Activated T-cell treated with anti-CD3 and anti-CD28 coated beads, Interleukin-2, amount 50 U/mL, for 4 hours (primary cell): ENCODE measurements around the gene EPHB1. TPM values are rescaled to one million over a fixed set of nuclear protein-coding genes. Genes with fewer than 3 reads are reported as not detected.

Experiments used
- ATAC-seq, 2 donors: fragments of 200-7000 bp; cut with Tn5 transposase; one replicate each; pipeline ENCODE4 v1.10.0; 2021
- DNase-seq: peaks from one replicate; pipeline ENCODE4 v3.0.0-alpha.2; 2020
- H3K27me3 Mint-ChIP-seq: one replicate; pipeline ENCODE4 v1.8.0; 2021; ENCODE audit warnings: low read depth, mixed read lengths
- H3K36me3 Mint-ChIP-seq: one replicate; pipeline ENCODE4 v1.8.0; 2022; ENCODE audit warnings: mixed read lengths; ENCODE audit not compliant: insufficient read depth
- H3K4me1 Mint-ChIP-seq: one replicate; pipeline ENCODE4 v1.8.0; 2021; ENCODE audit warnings: low read depth, mixed read lengths
- H3K4me3 Mint-ChIP-seq: one replicate; pipeline ENCODE4 v1.8.0; 2021; ENCODE audit warnings: mild to moderate bottlenecking, moderate library complexity, mixed read lengths
- H3K9me3 Mint-ChIP-seq: one replicate; pipeline ENCODE4 v1.8.0; 2021; ENCODE audit warnings: mixed read lengths
- total RNA-seq, 3 donors: library from RNA; stranded (reverse); gene quantifications; one replicate each; pipeline ENCODE4 v1.2.1, GENCODE V29; 2021

The EPHB1 gene
- total RNA-seq, 3 donors from 2014 or later, result 0.50 to 0.71 (median 0.68) TPM

- Mint-ChIP-seq H3K36me3 (no peaks in the 10 kb centered on the region), H3K27me3 (peaks cover 46% of the 10 kb centered on the region), H3K4me3 (peak overlapping the region; percentile 81), H3K4me1 (peaks cover 6% of the 10 kb centered on the region), H3K9me3 (no peaks in the 10 kb centered on the region)
- no peak for DNase-seq
- ATAC-seq, result peak; percentile 3 to 12
Measured at GRCh38 chr3:134795746-134796280, 753 bp downstream of the EPHB1 start.

- Mint-ChIP-seq H3K27me3 (peaks cover 46% of the 10 kb centered on the region), H3K36me3 (no peaks in the 10 kb centered on the region), H3K4me1 (peaks cover 6% of the 10 kb centered on the region), H3K4me3 (no peak overlapping the region), H3K9me3 (no peaks in the 10 kb centered on the region)
- ATAC-seq, result no peak
- no peak for DNase-seq
Measured at GRCh38 chr3:134796281-134797056, 1.4 kb downstream of the EPHB1 start.

GRCh38 chr3:134797057-134797740, 2.1 kb downstream of the EPHB1 start:
- H3K4me1 Mint-ChIP-seq, result peaks cover 6% of the 10 kb centered on the region
- H3K27me3 Mint-ChIP-seq, result peaks cover 46% of the 10 kb centered on the region
- no peaks in the 10 kb centered on the region for H3K36me3 Mint-ChIP-seq
- no peak overlapping the region for H3K4me3 Mint-ChIP-seq
- DNase-seq, result no peak
- ATAC-seq, result no peak
- H3K9me3 Mint-ChIP-seq, result no peaks in the 10 kb centered on the region

GRCh38 chr3:134797741-134798451, 2.8 kb downstream of the EPHB1 start:
- Mint-ChIP-seq H3K4me3 (no peak overlapping the region), H3K9me3 (no peaks in the 10 kb centered on the region), H3K27me3 (peaks cover 41% of the 10 kb centered on the region), H3K36me3 (no peaks in the 10 kb centered on the region), H3K4me1 (peaks cover 6% of the 10 kb centered on the region)
- DNase-seq (no peak), ATAC-seq (no peak)

GRCh38 chr3:134798681-134799311, 3.7 kb downstream of the EPHB1 start:
- no peak overlapping the region for H3K4me3 Mint-ChIP-seq
- H3K9me3 Mint-ChIP-seq, result no peaks in the 10 kb centered on the region
- DNase-seq, result no peak
- H3K27me3 Mint-ChIP-seq, result peaks cover 33% of the 10 kb centered on the region
- H3K4me1 Mint-ChIP-seq, result peaks cover 7% of the 10 kb centered on the region
- no peak for ATAC-seq
- H3K36me3 Mint-ChIP-seq, result no peaks in the 10 kb centered on the region

GRCh38 chr3:134799393-134799792, 4.3 kb downstream of the EPHB1 start:
- Mint-ChIP-seq H3K4me1 (peaks cover 7% of the 10 kb centered on the region), H3K27me3 (peaks cover 28% of the 10 kb centered on the region), H3K36me3 (no peaks in the 10 kb centered on the region), H3K4me3 (no peak overlapping the region), H3K9me3 (no peaks in the 10 kb centered on the region)
- ATAC-seq, result no peak
- DNase-seq, result no peak

GRCh38 chr3:134801204-134801958, 6.3 kb downstream of the EPHB1 start:
- Mint-ChIP-seq H3K9me3 (no peaks in the 10 kb centered on the region), H3K4me3 (no peak overlapping the region), H3K36me3 (no peaks in the 10 kb centered on the region), H3K4me1 (peaks cover 3% of the 10 kb centered on the region), H3K27me3 (peaks cover 25% of the 10 kb centered on the region)
- ATAC-seq (no peak), DNase-seq (no peak)

- H3K27me3 Mint-ChIP-seq, result peaks cover 17% of the 10 kb centered on the region
- H3K4me3 Mint-ChIP-seq, result no peak overlapping the region
- ATAC-seq, result peak; percentile 12 to 37
- DNase-seq, result no peak
- no peaks in the 10 kb centered on the region for H3K9me3 Mint-ChIP-seq
- peaks cover 1% of the 10 kb centered on the region for H3K4me1 Mint-ChIP-seq
- no peaks in the 10 kb centered on the region for H3K36me3 Mint-ChIP-seq
Measured at GRCh38 chr3:134802428-134803050, 7.5 kb downstream of the EPHB1 start.

- Mint-ChIP-seq H3K4me3 (no peak overlapping the region), H3K9me3 (no peaks in the 10 kb centered on the region)
- DNase-seq, result no peak
Measured at GRCh38 chr3:134803051-134803505, 8.0 kb downstream of the EPHB1 start.

GRCh38 chr3:134803652-134804051, 8.6 kb downstream of the EPHB1 start:
- Mint-ChIP-seq H3K27me3 (peaks cover 8% of the 10 kb centered on the region), H3K4me3 (no peak overlapping the region), H3K9me3 (no peaks in the 10 kb centered on the region), H3K4me1 (peaks cover 1% of the 10 kb centered on the region), H3K36me3 (no peaks in the 10 kb centered on the region)
- ATAC-seq (no peak), DNase-seq (no peak)

More at GRCh38 chr3:134803051-134803505, 8.0 kb downstream of the EPHB1 start:
- peak; percentile 64 to 72 for ATAC-seq
- Mint-ChIP-seq H3K36me3 (no peaks in the 10 kb centered on the region), H3K27me3 (peaks cover 12% of the 10 kb centered on the region), H3K4me1 (peaks cover 1% of the 10 kb centered on the region)

- no peak for DNase-seq
- Mint-ChIP-seq H3K4me3 (no peak overlapping the region), H3K27me3 (peaks cover 6% of the 10 kb centered on the region), H3K36me3 (no peaks in the 10 kb centered on the region), H3K9me3 (no peaks in the 10 kb centered on the region), H3K4me1 (peaks cover 1% of the 10 kb centered on the region)
- no peak for ATAC-seq
Measured at GRCh38 chr3:134804508-134805480, 9.7 kb downstream of the EPHB1 start.

- H3K4me3 Mint-ChIP-seq, result no peak overlapping the region
- DNase-seq, result no peak
- H3K9me3 Mint-ChIP-seq, result no peaks in the 10 kb centered on the region
- peaks cover 6% of the 10 kb centered on the region for H3K27me3 Mint-ChIP-seq
- no peak for ATAC-seq
- peaks cover 1% of the 10 kb centered on the region for H3K4me1 Mint-ChIP-seq
- H3K36me3 Mint-ChIP-seq, result no peaks in the 10 kb centered on the region
Measured at GRCh38 chr3:134807189-134807588, 12.1 kb downstream of the EPHB1 start.
